Mammary epithelial cell (primary cell): ENCODE results near the gene RAET1E.

ENCODE experiments used
- EZH2 ChIP-seq: IDR thresholded peaks from 2 replicates; pipeline ENCODE4 v1.6.1; 2012; ENCODE audit warnings: low read length, inconsistent platforms, borderline replicate concordance
- TF ChIP-seq, protein P1 (sequence below), 2 donors: IDR thresholded peaks in 1 of 2; conservative IDR thresholded peaks in 1 of 2; 2 replicates each; pipeline ENCODE4 v1.5.1; 2011 to 2012; ENCODE audit warnings: inconsistent platforms in 2 of 2, low read length in 2 of 2, mild to moderate bottlenecking in 2 of 2, control low read depth in 1 of 2, low read depth in 1 of 2; ENCODE audit not compliant: insufficient read depth in 1 of 2; ENCODE audit errors: extremely low read depth in 1 of 2

DNA sequence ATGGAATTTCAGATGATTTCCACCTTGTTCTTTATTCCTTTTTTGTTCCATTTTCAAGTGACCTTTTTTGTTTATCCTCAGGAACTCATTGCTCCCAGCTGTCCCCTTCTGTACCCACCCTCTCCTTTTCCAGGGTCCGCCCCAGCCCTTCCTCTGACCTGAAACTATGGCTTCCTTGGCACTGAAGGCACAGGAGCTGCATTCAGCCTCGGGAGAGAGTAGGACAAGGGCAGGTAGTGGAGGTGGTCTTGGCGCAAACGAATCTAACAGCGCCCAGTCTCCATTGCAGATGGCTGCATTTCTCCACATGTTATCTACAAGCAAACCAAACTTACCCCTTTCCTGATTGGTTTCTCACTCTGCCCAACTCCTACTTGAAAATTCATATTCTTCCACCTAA lies 35.1 kb upstream of the RAET1E start:
- TF ChIP-seq, protein P1, sequence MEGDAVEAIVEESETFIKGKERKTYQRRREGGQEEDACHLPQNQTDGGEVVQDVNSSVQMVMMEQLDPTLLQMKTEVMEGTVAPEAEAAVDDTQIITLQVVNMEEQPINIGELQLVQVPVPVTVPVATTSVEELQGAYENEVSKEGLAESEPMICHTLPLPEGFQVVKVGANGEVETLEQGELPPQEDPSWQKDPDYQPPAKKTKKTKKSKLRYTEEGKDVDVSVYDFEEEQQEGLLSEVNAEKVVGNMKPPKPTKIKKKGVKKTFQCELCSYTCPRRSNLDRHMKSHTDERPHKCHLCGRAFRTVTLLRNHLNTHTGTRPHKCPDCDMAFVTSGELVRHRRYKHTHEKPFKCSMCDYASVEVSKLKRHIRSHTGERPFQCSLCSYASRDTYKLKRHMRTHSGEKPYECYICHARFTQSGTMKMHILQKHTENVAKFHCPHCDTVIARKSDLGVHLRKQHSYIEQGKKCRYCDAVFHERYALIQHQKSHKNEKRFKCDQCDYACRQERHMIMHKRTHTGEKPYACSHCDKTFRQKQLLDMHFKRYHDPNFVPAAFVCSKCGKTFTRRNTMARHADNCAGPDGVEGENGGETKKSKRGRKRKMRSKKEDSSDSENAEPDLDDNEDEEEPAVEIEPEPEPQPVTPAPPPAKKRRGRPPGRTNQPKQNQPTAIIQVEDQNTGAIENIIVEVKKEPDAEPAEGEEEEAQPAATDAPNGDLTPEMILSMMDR (conservative IDR thresholded peaks at IDR 0.05 in 1 of 2, IDR thresholded peaks at IDR 0.05 in 1 of 2; ENCODE audit: extremely low read depth in 1 of 2, insufficient read depth in 1 of 2, low read depth in 1 of 2, low read length in 2 of 2) = no peak
- no peak for TF ChIP-seq EZH2
